Stimulated activated naive CD8-positive, alpha-beta T cell treated with anti-CD3 and anti-CD28 coated beads, Interleukin-15, amount 100 ng/mL, for 72 hours (primary cell): ENCODE measurements around the gene EEF1AKMT1.
"Not testable (repeated sequence)": the region's sequence is repeated elsewhere in the genome, so short reads cannot be mapped to it uniquely, and the experiment has no call there.

Source experiments
- ATAC-seq: fragments of 150-1000 bp; cut with Tn5 transposase; 2 replicates; pipeline ENCODE4 v1.10.0; 2021; ENCODE audit warnings: mild to moderate bottlenecking, moderate library complexity
- DNase-seq, 2 donors: peaks; one replicate each; pipeline ENCODE4 v3.0.0; 2021 to 2022
- H3K27ac Mint-ChIP-seq, 2 donors: one replicate each; pipeline ENCODE4 v1.8.0; 2022; ENCODE audit warnings: mild to moderate bottlenecking in 2 of 2, mixed read lengths in 2 of 2, moderate library complexity in 2 of 2
- H3K27me3 Mint-ChIP-seq: one replicate; pipeline ENCODE4 v1.8.0; 2022; ENCODE audit warnings: mixed read lengths
- H3K4me1 Mint-ChIP-seq: one replicate; pipeline ENCODE4 v1.8.0; 2022; ENCODE audit warnings: mild to moderate bottlenecking, mixed read lengths
- H3K4me3 Mint-ChIP-seq, 2 donors: one replicate each; pipeline ENCODE4 v1.8.0; 2022; ENCODE audit warnings: mild to moderate bottlenecking in 2 of 2, mixed read lengths in 2 of 2, moderate library complexity in 1 of 2
- H3K9me3 Mint-ChIP-seq, 2 donors: one replicate each; pipeline ENCODE4 v1.8.0; 2022; ENCODE audit warnings: mixed read lengths in 2 of 2

EEF1AKMT1 gene

DNA sequence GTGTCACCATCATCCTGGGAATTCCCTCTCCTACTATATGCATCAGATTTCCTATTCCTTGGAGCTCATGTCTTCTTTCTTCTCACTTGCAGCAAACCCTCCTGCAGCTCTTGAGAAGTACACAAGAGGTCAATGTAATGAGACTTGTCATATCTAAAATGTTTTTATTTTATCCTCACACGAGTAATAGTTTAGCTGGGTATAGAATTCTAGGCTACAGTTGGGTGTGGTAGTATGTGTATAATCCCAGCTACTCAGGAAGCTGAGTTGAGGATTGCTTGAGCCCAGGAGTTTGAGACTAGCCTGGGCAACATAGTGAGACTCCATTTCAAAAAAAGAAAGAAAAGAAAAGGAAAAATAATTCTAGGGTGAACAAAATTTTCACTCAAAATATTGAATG lies 24.4 kb downstream of the EEF1AKMT1 start:
- H3K4me3 Mint-ChIP-seq: no peak overlapping the region
- ATAC-seq: no peak
- DNase-seq: no peak
- H3K9me3 Mint-ChIP-seq: peaks cover 32 to 86% of the 10 kb centered on the region in 2 donors
- H3K4me1 Mint-ChIP-seq: no peaks in the 10 kb centered on the region
- H3K27ac Mint-ChIP-seq: no peak overlapping the region
- H3K27me3 Mint-ChIP-seq: no peaks in the 10 kb centered on the region

DNA sequence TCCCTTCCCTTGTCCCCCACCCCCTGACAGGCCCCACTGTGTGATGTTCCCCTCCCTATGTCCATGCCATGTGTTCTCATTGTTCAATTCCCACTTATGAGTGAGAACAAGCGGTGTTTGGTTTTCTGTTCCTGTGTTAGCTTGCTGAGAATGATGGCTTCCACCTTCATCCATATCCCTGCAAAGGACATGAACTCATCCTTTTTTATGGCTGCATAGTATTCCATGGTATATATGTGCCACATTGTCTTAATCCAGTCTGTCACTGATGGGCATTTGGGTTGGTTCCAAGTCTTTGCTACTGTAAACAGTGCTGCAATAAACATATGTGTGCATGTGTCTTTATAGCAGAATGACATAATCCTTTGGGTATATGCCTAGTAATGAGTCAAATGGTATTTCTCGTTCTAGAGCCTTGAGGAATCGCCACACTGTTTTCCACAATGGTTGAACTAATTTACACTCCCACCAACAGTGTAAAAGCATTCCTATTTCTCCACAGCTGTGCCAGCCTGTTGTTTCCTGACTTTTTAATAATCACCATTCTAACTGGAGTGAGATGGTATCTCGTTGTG lies 29.8 kb downstream of the EEF1AKMT1 start:
- H3K27me3 Mint-ChIP-seq, H3K27ac Mint-ChIP-seq, H3K4me1 Mint-ChIP-seq, DNase-seq, H3K4me3 Mint-ChIP-seq, ATAC-seq: not testable (repeated sequence)
- peaks cover 8 to 32% of the 10 kb centered on the region in 2 donors for H3K9me3 Mint-ChIP-seq

DNA sequence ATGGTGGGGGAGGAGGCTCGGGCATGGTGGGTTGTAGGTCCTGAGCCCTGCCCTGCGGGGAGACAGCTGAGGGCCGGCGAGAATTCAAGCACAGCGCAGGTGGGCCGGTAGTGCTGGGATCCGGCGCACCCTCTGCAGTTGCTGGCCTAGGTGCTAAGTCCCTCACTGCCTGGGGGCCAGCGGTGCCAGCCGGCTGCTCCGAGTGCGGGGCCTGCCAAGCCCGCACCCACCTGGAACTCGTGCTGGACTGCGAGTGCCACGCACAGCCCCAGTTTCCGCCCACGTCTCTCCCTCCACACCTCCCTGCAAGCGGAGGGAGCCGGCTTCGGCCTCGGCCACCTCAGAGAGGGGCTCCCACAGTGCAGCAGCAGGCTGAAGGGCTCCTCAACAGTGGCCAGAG lies 33.7 kb downstream of the EEF1AKMT1 start:
- ATAC-seq (peak; percentile 20), DNase-seq (no peak)
- no peaks in the 10 kb centered on the region for H3K27me3 Mint-ChIP-seq
- peaks cover 5 to 10% of the 10 kb centered on the region in 2 donors for H3K9me3 Mint-ChIP-seq
- H3K4me1 Mint-ChIP-seq: no peaks in the 10 kb centered on the region
- H3K4me3 Mint-ChIP-seq: no peak overlapping the region
- H3K27ac Mint-ChIP-seq: no peak overlapping the region

DNA sequence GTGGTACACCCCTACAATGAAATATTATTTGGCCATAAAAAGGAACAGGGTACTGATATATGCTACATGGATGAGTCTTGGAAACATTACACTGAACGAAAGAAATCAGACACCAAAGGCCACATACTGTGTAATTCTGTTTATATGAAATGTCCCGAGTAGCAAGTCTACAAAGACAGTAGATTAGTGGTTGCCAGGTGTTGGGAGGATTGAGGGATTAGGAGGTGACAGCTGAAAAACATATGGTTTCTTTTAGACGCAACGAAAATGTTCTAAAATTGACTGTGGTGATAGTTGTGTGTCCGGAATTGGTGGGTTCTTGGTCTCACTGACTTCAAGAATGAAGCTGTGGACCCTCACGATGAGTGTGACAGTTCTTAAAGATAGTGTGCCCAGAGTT lies 35.1 kb downstream of the EEF1AKMT1 start:
- ATAC-seq (no peak), DNase-seq (no peak)
- Mint-ChIP-seq H3K4me1 (no peaks in the 10 kb centered on the region), H3K9me3 (peaks cover 5 to 6% of the 10 kb centered on the region in 2 donors), H3K27ac (no peak overlapping the region), H3K4me3 (no peak overlapping the region), H3K27me3 (no peaks in the 10 kb centered on the region)

DNA sequence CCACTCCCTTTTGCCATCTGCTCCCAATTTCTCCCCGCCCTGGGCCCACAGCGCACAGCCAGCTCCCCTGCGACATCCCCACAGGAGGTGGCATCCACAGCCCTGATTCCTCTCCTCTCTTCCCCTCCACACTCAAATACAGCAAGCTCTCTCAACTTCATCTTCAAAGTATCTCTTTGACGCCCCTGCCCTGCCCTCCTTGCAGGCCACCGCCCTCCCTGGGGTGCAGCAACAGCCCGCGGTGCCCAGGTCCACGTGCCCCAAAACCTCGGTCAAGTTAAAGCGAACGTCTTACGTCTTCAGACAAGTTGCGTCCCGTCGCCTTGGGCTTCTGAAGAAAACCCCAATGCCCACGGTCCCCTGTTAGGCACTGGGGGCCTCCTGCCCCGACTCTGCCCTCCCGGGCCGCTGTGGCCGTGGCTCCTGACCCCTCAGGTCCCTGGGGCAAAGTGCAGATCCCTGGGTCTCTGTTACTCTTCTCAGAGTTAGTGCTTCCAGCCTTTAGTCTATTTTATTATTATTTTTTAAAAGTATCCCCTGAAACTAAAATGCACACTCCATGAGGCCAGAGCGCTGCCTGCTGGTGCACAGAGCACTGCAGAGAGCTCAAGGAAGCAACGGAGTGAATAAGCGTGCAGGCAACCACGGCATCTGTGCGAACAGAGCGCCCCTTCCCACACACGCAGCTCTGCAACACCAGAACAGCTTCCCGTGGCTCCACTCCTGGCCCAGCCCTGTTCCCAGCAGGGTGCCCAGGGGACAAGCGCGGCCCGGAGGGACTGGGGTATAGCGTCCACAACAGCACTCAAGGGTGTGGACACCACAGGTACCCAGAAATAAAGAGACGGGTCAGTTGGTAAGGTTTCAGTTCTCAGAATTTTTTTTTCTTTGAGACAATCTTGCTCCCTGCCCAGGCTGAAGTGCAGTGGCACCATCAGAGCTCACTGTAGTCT lies 43.9 kb downstream of the EEF1AKMT1 start:
- no peaks in the 10 kb centered on the region for H3K4me1 Mint-ChIP-seq
- no peak overlapping the region for H3K4me3 Mint-ChIP-seq
- H3K27ac Mint-ChIP-seq: peak overlapping the region in 1 of 2 donors; percentile 75
- DNase-seq: no peak
- ATAC-seq: no peak
- H3K9me3 Mint-ChIP-seq: no peaks in the 10 kb centered on the region
- no peaks in the 10 kb centered on the region for H3K27me3 Mint-ChIP-seq

DNA sequence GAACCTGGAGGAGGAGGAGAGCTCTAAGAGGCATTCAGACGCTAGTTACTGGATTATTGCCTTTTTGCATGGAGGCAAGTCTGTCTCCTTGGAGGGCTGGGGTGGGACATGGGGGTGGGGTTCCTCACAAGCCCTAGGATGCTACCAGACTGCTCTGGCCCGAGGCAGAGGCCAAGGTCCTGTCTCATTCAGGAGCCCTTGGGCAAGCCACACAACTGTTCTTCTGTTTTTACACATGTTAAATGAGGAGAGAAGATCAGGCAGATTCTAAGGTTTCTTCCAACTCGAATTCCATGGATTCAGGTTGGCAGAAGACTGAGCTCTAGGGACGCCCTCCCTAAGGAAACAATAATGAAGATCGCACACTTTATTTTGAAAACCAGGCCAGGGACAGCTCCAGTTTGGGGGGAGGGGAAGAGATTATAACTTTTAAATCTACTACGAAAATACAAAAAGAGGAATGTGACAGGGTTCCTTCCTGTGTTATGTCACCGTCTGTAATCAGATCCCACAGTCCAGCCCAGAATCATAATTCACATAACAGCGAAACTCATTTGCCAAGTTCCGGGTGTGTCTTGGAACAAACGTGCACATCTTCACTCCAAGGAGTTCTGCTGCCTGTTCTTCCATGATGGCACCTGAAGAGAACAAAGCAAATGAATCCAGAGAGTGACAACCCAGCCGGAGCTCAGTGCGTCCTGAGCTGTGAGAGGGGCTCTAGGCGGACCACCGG lies 45.0 kb downstream of the EEF1AKMT1 start:
- Mint-ChIP-seq H3K4me3 (no peak overlapping the region), H3K27ac (no peak overlapping the region), H3K4me1 (no peaks in the 10 kb centered on the region), H3K9me3 (no peaks in the 10 kb centered on the region), H3K27me3 (no peaks in the 10 kb centered on the region)
- DNase-seq (no peak), ATAC-seq (no peak)

DNA sequence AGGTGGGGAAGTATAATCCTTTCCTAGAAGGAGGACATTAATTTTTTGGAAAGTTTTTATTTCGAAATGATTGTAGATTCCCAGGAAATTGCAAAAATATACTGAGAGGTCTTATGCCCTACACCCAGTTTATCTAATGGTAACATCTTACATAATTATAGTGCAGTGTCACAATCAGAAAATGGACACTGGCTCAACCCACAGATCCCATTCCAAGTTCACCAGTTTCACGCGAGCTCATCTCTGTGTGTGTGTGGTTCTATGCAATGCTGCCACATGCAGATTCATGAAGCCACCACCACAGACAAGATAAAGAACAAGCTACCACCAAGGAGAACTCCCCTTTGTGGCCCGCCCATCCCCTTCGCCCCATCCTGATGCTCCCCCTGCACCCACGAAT lies 45.9 kb downstream of the EEF1AKMT1 start:
- Mint-ChIP-seq H3K27ac (no peak overlapping the region), H3K4me1 (no peaks in the 10 kb centered on the region), H3K27me3 (no peaks in the 10 kb centered on the region), H3K9me3 (no peaks in the 10 kb centered on the region), H3K4me3 (no peak overlapping the region)
- no peak for ATAC-seq
- DNase-seq: no peak

DNA sequence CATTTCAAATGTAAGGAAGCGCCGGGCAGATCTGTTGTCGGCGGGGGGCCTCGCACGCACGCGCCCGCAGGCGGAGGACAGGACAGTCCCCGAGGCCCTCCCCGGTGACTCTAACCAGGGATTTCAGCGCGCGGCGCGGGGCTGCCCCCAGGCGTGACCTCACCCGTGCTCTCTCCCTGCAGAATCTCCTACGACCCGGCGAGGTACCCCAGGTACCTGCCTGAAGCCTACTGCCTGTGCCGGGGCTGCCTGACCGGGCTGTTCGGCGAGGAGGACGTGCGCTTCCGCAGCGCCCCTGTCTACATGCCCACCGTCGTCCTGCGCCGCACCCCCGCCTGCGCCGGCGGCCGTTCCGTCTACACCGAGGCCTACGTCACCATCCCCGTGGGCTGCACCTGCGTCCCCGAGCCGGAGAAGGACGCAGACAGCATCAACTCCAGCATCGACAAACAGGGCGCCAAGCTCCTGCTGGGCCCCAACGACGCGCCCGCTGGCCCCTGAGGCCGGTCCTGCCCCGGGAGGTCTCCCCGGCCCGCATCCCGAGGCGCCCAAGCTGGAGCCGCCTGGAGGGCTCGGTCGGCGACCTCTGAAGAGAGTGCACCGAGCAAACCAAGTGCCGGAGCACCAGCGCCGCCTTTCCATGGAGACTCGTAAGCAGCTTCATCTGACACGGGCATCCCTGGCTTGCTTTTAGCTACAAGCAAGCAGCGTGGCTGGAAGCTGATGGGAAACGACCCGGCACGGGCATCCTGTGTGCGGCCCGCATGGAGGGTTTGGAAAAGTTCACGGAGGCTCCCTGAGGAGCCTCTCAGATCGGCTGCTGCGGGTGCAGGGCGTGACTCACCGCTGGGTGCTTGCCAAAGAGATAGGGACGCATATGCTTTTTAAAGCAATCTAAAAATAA lies 52.1 kb downstream of the EEF1AKMT1 start:
- no peaks in the 10 kb centered on the region for H3K27me3 Mint-ChIP-seq
- H3K4me3 Mint-ChIP-seq: peak overlapping the region; percentile 73 to 87
- ATAC-seq (peak; percentile 72), DNase-seq (peak; percentile 26 to 33)
- H3K4me1 Mint-ChIP-seq: peaks cover 17% of the 10 kb centered on the region
- no peak overlapping the region for H3K27ac Mint-ChIP-seq
- H3K9me3 Mint-ChIP-seq: no peaks in the 10 kb centered on the region

DNA sequence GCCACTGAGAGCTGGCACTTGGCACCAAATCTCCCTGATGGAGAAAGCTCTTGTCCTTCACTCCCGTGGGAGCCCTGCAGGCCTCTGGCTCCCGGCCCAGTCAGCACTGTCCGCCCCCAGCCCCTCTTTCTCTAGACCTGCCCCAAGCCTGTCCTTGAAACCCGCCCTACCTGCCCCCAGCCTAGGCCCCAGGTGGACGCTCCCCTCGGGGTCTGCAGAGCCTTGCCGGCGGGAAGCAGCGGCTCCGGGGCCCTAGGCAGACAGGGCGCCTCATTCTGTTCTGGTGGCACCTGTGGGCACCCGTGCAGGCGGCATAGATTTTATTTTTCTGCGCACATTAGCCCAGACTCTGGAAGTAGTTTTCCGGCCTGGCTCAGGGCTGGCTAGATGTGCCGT lies 52.7 kb downstream of the EEF1AKMT1 start:
- ATAC-seq (no peak), DNase-seq (no peak)
- Mint-ChIP-seq H3K27me3 (no peaks in the 10 kb centered on the region), H3K4me3 (peak overlapping the region; percentile 3 to 87), H3K4me1 (peaks cover 17% of the 10 kb centered on the region), H3K9me3 (no peaks in the 10 kb centered on the region), H3K27ac (no peak overlapping the region)

DNA sequence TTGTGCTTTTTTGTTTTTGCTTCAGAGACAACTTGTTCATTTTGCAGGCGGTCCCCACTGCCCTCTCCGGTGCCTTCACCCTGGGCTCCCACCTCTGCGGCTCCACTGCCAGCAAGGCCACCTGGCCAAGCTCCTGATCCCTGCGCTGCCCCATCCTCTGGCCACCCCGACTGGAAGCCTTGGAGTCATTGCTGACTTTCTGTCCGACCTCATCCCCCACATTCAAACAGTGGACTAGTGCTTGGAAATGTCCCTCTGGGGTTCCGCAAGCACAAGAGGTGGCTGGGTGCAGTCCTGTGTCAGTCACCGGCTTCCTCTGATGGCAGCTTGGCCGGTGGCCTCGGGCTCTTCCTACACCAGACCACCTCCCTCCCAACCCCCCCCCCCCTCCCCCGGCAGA lies 53.3 kb downstream of the EEF1AKMT1 start:
- peaks cover 17% of the 10 kb centered on the region for H3K4me1 Mint-ChIP-seq
- ATAC-seq (no peak), DNase-seq (no peak)
- no peaks in the 10 kb centered on the region for H3K27me3 Mint-ChIP-seq
- no peaks in the 10 kb centered on the region for H3K9me3 Mint-ChIP-seq
- no peak overlapping the region for H3K27ac Mint-ChIP-seq
- no peak overlapping the region for H3K4me3 Mint-ChIP-seq

DNA sequence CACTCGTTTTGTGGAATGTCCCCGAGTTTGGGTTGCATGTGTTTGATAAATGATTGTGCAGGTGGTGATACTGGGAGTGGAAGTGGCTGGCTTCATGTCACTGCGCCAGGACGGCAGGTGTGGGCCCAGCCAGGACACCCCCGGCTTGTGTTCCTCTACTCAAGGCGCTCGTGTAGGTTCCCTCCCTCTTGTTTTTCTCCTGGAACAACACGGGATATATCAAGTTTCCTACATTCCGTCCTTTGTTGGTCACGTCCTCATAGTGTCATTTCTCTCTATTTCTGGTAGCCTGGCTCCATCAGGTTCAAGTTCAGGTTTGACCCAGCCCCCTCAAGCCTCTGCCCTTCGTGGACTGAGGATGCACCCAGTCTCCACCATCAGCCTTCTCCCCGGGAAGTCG lies 54.0 kb downstream of the EEF1AKMT1 start:
- Mint-ChIP-seq H3K4me1 (peaks cover 17% of the 10 kb centered on the region), H3K4me3 (no peak overlapping the region), H3K27ac (no peak overlapping the region), H3K9me3 (no peaks in the 10 kb centered on the region), H3K27me3 (peaks cover 2% of the 10 kb centered on the region)
- DNase-seq (no peak), ATAC-seq (no peak)

DNA sequence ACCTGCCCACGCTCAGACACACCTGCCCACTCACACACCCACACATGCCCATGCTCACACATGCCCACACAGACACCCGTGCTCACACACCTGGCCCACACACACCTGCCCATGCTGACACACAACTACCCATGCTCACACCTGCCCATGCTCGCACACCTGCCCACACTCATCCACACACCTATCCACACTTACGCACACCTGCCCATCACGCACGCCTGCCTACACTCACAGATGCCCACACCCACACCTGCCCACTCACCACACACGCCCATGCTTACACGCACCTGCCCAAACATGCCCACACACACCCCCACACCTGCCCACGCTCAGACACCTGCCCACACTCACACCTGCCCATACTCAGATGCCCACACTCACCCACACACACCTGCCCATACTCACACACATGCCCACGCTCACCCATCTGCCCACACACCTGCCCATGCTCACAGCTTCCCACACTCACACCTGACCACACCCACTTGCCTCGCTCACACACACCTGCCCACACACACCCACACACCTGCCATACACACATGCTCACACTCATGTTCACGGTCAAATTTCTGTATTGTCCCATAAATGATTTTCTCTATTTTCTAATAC lies 54.7 kb downstream of the EEF1AKMT1 start:
- Mint-ChIP-seq H3K4me1 (peaks cover 17% of the 10 kb centered on the region), H3K27ac (no peak overlapping the region), H3K9me3 (no peaks in the 10 kb centered on the region), H3K27me3 (peaks cover 9% of the 10 kb centered on the region), H3K4me3 (no peak overlapping the region)
- DNase-seq (no peak), ATAC-seq (no peak)

DNA sequence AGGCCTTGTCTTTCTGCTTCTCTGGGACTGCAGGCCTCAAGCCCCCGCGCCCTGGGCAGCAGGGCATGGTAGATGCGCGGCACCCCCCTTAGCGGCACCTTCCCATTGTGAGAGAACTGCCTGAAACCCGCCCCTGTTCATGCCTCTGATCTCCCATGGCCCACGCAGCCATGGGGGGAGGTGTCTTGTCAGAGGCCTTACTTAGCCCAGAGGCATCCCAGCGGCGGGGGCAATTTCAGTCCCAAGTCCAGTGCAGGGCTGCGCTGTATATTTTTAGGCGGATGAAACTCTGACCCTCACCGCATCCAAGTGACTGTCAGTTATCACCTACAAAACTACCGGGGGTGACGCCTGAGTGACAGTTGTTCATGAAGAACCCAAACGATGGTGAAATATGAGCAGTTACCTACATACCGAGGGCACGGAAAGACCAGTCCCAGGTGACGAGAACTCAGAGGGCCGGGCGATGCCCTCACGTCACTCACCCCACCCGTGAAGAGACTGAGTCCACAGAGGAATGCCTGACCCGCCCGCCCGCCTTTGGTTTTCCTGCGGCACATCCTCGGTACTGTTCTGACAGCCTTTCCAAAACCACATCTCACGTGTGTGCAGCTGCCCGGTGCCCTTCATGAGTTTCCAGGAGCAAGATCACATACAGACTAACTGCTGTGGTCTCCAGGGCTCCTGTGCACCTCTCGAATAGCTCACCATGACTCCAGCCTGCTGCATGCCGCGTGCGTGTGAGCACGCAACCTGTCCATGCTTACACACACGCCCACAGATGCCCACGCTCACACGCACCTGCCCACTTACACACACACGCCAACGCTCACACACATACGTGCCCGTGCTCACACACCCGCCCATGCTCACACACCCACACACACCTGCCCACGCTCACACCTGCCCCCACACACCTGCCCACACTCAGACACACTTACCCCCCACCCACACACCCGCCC lies 55.9 kb downstream of the EEF1AKMT1 start:
- DNase-seq (no peak), ATAC-seq (no peak)
- H3K9me3 Mint-ChIP-seq: no peaks in the 10 kb centered on the region
- no peak overlapping the region for H3K4me3 Mint-ChIP-seq
- peaks cover 24% of the 10 kb centered on the region for H3K4me1 Mint-ChIP-seq
- peaks cover 21% of the 10 kb centered on the region for H3K27me3 Mint-ChIP-seq
- H3K27ac Mint-ChIP-seq: peak overlapping the region in 1 of 2 donors; percentile 50

DNA sequence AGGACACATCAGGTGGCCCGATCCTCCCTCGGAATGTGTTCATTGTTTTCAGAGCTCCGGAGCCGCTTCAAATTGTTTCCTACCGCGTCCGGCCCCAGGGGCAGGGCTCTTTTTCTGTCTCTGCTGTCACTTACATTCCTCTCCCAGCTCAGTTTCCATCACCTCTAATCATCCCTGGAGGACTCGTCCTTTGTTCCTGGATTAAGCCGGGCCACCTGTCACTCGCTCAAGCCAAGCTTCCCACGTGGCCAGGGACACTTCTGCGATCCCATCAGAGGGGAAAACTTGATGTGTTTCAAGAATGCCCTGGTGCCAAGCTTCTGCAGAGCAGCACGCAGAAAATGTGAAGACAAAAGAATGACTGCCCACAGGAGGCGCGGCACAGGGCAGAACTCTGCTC lies 56.8 kb downstream of the EEF1AKMT1 start:
- DNase-seq (no peak), ATAC-seq (no peak)
- no peak overlapping the region for H3K4me3 Mint-ChIP-seq
- H3K27ac Mint-ChIP-seq: no peak overlapping the region
- peaks cover 31% of the 10 kb centered on the region for H3K27me3 Mint-ChIP-seq
- H3K9me3 Mint-ChIP-seq: no peaks in the 10 kb centered on the region
- peaks cover 24% of the 10 kb centered on the region for H3K4me1 Mint-ChIP-seq
